Panc1 (cell line): Measurements from ENCODE around the gene MCEE.
"Not testable (repeated sequence)": the region's sequence is repeated elsewhere in the genome, so short reads cannot be mapped to it uniquely, and the experiment has no call there.

Experiments
- SIN3A ChIP-seq: IDR thresholded peaks from 2 replicates; pipeline ENCODE4 v1.6.1; 2012; ENCODE audit warnings: low read depth, mild to moderate bottlenecking, low read length, moderate library complexity, borderline replicate concordance; ENCODE audit not compliant: insufficient read depth
- TF ChIP-seq, protein P1 (sequence below): fragments of 450-650 bp; IDR thresholded peaks from 2 replicates; pipeline ENCODE4 v1.5.1; 2017; ENCODE audit warnings: mild to moderate bottlenecking

GRCh38 chr2:71083297-71083696 is 46.7 kb downstream of the MCEE start:
- TF ChIP-seq, protein P1, sequence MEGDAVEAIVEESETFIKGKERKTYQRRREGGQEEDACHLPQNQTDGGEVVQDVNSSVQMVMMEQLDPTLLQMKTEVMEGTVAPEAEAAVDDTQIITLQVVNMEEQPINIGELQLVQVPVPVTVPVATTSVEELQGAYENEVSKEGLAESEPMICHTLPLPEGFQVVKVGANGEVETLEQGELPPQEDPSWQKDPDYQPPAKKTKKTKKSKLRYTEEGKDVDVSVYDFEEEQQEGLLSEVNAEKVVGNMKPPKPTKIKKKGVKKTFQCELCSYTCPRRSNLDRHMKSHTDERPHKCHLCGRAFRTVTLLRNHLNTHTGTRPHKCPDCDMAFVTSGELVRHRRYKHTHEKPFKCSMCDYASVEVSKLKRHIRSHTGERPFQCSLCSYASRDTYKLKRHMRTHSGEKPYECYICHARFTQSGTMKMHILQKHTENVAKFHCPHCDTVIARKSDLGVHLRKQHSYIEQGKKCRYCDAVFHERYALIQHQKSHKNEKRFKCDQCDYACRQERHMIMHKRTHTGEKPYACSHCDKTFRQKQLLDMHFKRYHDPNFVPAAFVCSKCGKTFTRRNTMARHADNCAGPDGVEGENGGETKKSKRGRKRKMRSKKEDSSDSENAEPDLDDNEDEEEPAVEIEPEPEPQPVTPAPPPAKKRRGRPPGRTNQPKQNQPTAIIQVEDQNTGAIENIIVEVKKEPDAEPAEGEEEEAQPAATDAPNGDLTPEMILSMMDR, result not testable (repeated sequence)
- not testable (repeated sequence) for TF ChIP-seq SIN3A
